ENCODE data around the gene ATF5. TPM values are rescaled to one million over a fixed set of nuclear protein-coding genes. Genes with fewer than 3 reads are reported as not detected.

The ATF5 gene
- total RNA-seq, 2 experiments from 2014 or later = 265 to 527 TPM

DNA sequence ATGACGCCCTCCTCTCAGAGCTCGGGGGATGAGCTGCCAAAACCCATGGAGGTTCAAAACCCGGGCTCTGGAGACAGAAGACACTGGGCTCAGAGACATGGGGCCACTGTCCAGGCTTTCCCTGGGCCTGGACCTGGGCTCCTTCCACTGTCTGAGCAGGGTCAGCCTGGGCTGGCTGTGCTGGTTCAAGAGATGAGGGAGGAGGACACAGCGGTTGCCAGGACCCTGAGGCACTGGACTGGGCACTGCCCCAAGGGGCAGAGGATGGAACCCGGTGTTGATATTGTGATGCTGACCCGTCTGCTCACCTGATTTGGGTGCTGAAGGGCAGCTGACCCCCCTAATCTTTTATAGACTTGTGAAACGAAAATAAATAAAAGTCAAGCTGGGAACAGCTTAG lies 46.0 kb downstream of the ATF5 start:
- Histone ChIP-seq H3K79me2 (ENCODE audit: insufficient read depth, low read depth, low read length) (no peaks in the 10 kb centered on the region), H2AFZ (ENCODE audit: low read length) (no peak overlapping the region), H3K4me2 (ENCODE audit: low read length) (no peak overlapping the region), H3K4me1 (ENCODE audit: insufficient read depth, low read length, poor library complexity, severe bottlenecking) (no peaks in the 10 kb centered on the region), H3K9me3 (ENCODE audit: low read length) (no peaks in the 10 kb centered on the region), H4K20me1 (ENCODE audit: insufficient read depth, low read length) (no peaks in the 10 kb centered on the region), H3K4me3 (ENCODE audit: low read depth, low read length, poor library complexity, severe bottlenecking) (no peak overlapping the region), H3K27ac (ENCODE audit: low read depth, low read length, poor library complexity, severe bottlenecking) (no peak overlapping the region), H3K9me2 (ENCODE audit: insufficient read depth, low read length) (no peaks in the 10 kb centered on the region), H3K36me3 (ENCODE audit: insufficient read depth, low read length) (no peaks in the 10 kb centered on the region)
- no TSS peak for BruUV-seq (replicated peaks)
- TF ChIP-seq, protein P1, sequence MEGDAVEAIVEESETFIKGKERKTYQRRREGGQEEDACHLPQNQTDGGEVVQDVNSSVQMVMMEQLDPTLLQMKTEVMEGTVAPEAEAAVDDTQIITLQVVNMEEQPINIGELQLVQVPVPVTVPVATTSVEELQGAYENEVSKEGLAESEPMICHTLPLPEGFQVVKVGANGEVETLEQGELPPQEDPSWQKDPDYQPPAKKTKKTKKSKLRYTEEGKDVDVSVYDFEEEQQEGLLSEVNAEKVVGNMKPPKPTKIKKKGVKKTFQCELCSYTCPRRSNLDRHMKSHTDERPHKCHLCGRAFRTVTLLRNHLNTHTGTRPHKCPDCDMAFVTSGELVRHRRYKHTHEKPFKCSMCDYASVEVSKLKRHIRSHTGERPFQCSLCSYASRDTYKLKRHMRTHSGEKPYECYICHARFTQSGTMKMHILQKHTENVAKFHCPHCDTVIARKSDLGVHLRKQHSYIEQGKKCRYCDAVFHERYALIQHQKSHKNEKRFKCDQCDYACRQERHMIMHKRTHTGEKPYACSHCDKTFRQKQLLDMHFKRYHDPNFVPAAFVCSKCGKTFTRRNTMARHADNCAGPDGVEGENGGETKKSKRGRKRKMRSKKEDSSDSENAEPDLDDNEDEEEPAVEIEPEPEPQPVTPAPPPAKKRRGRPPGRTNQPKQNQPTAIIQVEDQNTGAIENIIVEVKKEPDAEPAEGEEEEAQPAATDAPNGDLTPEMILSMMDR (conservative IDR thresholded peaks at IDR 0.05; ENCODE audit: low read length) = no peak
- intact Hi-C loops (cut with micrococcal nuclease; ENCODE audit: unreplicated experiment) = no loop called here
- ChIA-PET CTCF (ENCODE audit: unreplicated experiment) (no interaction called here), POLR2A (no interaction called here)
- DNase-seq (ENCODE audit: low spot score) = no peak

DNA sequence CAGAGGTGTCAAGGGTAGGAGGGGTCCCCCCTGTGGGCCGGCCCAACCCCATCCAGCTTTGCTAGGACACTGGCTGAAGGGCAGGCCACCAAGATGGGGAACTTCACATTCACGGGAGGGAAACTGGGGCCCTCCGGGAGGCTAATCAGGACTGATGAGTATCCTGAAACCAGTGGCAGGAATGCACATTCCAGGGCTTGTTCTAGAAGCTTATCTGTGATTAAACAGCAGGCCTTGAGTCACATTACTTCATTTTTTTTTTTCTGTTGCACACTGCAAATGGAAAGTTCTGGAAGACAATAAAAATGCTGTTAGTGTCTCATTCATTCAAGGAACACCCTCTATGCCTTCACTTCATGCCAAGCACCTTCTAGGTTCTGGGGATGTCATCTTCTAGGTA lies 47.5 kb downstream of the ATF5 start:
- DNase-seq (ENCODE audit: low spot score) = no peak
- Histone ChIP-seq H3K4me2 (ENCODE audit: low read length) (no peak overlapping the region), H3K9me3 (ENCODE audit: low read length) (no peaks in the 10 kb centered on the region), H3K36me3 (ENCODE audit: insufficient read depth, low read length) (no peaks in the 10 kb centered on the region), H3K4me1 (ENCODE audit: insufficient read depth, low read length, poor library complexity, severe bottlenecking) (no peaks in the 10 kb centered on the region), H3K9me2 (ENCODE audit: insufficient read depth, low read length) (no peaks in the 10 kb centered on the region), H2AFZ (ENCODE audit: low read length) (no peak overlapping the region), H4K20me1 (ENCODE audit: insufficient read depth, low read length) (no peaks in the 10 kb centered on the region), H3K4me3 (ENCODE audit: low read depth, low read length, poor library complexity, severe bottlenecking) (no peak overlapping the region), H3K79me2 (ENCODE audit: insufficient read depth, low read depth, low read length) (no peaks in the 10 kb centered on the region), H3K27ac (ENCODE audit: low read depth, low read length, poor library complexity, severe bottlenecking) (no peak overlapping the region)
- TF ChIP-seq, protein P1 (conservative IDR thresholded peaks at IDR 0.05; ENCODE audit: low read length) = no peak
- no peak for TF ChIP-seq EZH2phosphoT487 (IDR thresholded peaks at IDR 0.05; ENCODE audit: borderline replicate concordance, low read depth, low read length)
- intact Hi-C loops (cut with micrococcal nuclease; ENCODE audit: unreplicated experiment) = no loop called here
- no TSS peak for BruUV-seq (replicated peaks)
- POLR2A ChIA-PET = no interaction called here
- CTCF ChIA-PET (ENCODE audit: unreplicated experiment) = no interaction called here

DNA sequence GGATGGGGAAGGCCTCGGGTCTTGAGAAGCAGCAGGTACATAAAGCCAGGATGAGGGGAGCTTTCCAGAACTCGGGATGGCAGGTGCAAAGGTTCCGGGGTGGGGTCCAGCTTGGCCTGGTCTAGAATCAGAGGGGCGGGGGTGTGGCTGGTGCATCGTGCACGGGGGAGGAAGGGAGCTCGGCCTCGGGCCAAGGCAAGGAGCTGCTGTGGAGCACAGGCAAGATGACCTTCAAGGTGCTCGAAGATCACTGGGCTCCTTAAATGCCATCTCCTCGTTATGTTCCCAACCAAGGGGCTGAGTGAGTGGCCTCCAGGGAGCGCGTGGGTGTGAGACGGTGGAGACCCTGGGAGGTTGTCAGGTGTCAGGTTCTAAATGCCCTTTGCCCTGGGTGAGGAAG lies 48.1 kb downstream of the ATF5 start:
- ChIA-PET POLR2A (no interaction called here), CTCF (ENCODE audit: unreplicated experiment) (no interaction called here)
- H3K4me1 ChIP-seq (ENCODE audit: insufficient read depth, low read length, poor library complexity, severe bottlenecking) = no peaks in the 10 kb centered on the region
- H3K36me3 ChIP-seq (ENCODE audit: insufficient read depth, low read length) = no peaks in the 10 kb centered on the region
- DNase-seq (ENCODE audit: low spot score) = no peak
- BruUV-seq (replicated peaks) = no TSS peak
- H3K27ac ChIP-seq (ENCODE audit: low read depth, low read length, poor library complexity, severe bottlenecking) = no peak overlapping the region
- intact Hi-C loops (cut with micrococcal nuclease; ENCODE audit: unreplicated experiment) = no loop called here
- no peaks in the 10 kb centered on the region for H4K20me1 ChIP-seq (ENCODE audit: insufficient read depth, low read length)
- no peaks in the 10 kb centered on the region for H3K79me2 ChIP-seq (ENCODE audit: insufficient read depth, low read depth, low read length)
- no peaks in the 10 kb centered on the region for H3K9me2 ChIP-seq (ENCODE audit: insufficient read depth, low read length)
- H3K4me2 ChIP-seq (ENCODE audit: low read length) = no peak overlapping the region
- H3K4me3 ChIP-seq (ENCODE audit: low read depth, low read length, poor library complexity, severe bottlenecking) = no peak overlapping the region
- H2AFZ ChIP-seq (ENCODE audit: low read length) = no peak overlapping the region
- no peak for TF ChIP-seq EZH2phosphoT487 (IDR thresholded peaks at IDR 0.05; ENCODE audit: borderline replicate concordance, low read depth, low read length)
- TF ChIP-seq, protein P1 (conservative IDR thresholded peaks at IDR 0.05; ENCODE audit: low read length) = no peak
- no peaks in the 10 kb centered on the region for H3K9me3 ChIP-seq (ENCODE audit: low read length)
